ENCODE data around the gene CD27.
A peak's percentile ranks its signal among the peaks of the same experiment; 100 is the strongest.
"Not testable (repeated sequence)": the region's sequence is repeated elsewhere in the genome, so short reads cannot be mapped to it uniquely, and the experiment has no call there.

Gene CD27

GRCh38 chr12:6461401-6462233 lies 16.9 kb downstream of the CD27 start:
- no peak for DNase-seq (ENCODE audit: low read depth)

DNA sequence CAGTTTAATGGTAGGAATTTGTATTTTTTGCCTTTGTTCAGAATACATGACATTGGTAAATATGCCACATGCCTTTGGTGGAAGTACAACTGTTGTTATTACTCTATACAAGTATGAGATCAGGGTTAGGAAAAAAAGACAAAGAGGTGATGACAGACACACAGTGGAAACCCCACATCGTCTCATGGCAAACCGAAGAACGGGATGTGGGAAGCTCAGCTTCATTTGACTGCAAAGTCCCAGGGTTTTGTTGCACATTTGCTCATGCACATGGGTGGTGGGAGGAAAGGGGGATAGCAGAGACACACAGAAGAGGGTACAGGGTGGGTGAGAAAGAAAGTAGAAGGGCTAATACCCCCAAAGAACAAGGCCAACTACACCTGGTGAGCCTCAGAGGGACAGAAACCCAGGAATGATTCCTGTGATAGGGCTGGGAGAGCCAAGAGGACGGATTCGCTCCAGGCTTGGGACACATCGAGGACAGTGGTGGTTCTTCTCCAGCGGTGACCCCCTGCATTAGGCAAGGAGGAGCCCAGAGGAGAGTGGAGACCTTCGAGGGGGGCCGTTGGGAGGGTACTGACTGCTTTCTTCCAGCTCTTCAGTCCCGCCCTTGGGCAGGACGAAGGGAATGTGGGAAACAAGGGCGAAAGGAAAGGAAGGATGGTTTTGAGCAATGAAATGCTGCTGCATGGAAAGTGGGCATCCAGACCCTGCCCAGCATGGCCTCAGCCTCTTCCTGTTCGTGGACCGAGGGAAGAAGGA lies 17.7 kb downstream of the CD27 start:
- DNase-seq (ENCODE audit: low read depth): no peak

- no peak for DNase-seq (ENCODE audit: low read depth)
Measured at GRCh38 chr12:6463216-6463615, 18.5 kb downstream of the CD27 start.

- no peak for DNase-seq (ENCODE audit: low read depth)
Measured at GRCh38 chr12:6463858-6464257, 19.1 kb downstream of the CD27 start.

DNA sequence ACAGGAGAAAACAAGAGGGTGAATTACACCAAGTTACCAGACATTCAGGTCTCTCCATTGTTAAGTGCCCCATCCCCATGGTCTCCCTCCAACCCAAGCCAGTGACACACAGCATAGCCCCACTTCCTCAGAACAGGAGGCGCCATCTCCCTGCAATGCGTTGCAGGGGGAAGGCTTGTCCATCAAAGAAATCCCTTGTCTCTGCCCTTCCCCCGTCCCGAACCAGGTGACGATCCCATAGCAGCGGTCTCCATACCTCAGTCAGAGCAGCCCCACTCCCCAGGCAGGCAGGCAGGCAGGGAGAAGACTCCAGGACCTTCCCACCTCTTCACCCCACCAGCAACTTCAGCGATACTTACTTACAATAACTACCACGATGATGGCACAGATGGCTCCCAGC lies 19.8 kb downstream of the CD27 start:
- DNase-seq (ENCODE audit: low read depth): no peak

DNA sequence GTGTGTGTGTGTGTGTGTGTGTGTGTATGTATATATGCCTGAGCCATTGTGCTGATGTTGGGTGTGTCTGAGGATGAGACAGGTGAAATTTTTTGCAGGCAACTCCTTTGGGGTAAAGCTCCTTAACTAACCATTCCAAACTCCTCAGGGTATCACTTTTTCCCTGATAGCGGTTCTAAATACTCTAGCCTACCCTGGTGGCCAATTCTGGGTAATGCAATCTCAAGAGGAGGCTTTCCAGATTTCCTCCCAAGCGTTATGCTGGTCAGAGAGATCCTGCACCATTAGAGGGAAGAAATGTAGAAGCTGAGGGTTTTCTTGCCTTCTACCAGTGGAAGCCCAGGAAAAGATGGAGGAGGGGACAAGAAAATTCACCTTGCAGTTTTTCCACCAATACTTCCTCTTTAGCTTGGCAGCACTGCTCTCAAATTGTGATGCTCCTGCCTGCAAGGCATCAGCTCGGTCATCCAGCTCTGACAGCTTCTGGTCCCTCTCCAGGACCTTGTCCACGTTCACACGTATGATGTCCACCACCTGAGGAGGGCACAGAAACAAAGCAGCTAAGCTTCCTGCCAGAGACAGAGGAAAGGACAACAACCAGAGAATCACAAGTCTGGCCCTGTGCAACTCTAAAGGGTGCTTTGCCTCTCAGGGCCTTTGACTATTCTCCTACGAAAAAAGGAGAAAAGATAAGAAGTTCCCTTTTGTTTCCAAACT lies 20.9 kb downstream of the CD27 start:
- peak; percentile 63 for DNase-seq (ENCODE audit: low read depth)

DNA sequence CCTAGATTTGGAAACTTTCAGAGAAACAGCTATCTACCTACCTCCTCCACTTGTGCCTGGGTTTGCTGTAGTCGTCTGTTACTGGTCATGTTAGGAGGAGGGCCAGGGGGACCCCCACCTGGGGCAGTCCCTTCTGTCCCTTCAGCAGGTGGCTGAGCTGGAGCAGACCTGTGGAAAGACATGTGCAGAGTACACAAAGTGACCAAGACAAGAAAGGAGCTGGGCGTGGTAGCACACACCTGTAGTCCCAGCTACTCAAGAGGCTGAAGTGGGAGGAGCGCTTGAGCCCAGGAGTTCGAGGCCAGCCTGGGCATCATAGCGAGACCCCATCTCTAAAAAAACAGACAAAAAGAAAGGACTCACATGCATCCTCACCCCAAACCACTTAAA lies 21.4 kb downstream of the CD27 start:
- no peak for DNase-seq (ENCODE audit: low read depth)

DNA sequence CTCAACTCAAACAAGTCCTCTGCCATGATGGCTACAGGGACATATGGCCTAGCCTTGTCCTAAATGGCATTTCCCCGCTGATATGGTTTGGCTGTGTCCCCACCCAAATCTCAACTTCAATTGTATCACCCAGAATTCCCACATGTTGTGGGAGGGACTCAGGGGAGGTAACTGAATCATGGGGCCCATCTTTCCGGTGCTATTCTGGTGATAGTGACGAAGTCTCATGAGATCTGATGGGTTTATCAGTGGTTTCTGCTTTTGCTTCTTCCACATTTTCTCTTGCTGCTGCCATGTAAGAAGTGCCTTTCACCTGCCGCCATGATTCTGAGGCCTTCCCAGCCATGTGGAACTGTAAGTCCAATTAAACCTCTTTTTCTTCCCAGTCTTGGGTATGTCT lies 22.0 kb downstream of the CD27 start:
- not testable (repeated sequence) for DNase-seq (ENCODE audit: low read depth)

- not testable (repeated sequence) for DNase-seq (ENCODE audit: low read depth)
Measured at GRCh38 chr12:6467571-6468282, 23.0 kb downstream of the CD27 start.

- DNase-seq (ENCODE audit: low read depth): no peak
Measured at GRCh38 chr12:6468283-6468575, 23.5 kb downstream of the CD27 start.

- no peak for DNase-seq (ENCODE audit: low read depth)
Measured at GRCh38 chr12:6469092-6469491, 24.3 kb downstream of the CD27 start.

DNA sequence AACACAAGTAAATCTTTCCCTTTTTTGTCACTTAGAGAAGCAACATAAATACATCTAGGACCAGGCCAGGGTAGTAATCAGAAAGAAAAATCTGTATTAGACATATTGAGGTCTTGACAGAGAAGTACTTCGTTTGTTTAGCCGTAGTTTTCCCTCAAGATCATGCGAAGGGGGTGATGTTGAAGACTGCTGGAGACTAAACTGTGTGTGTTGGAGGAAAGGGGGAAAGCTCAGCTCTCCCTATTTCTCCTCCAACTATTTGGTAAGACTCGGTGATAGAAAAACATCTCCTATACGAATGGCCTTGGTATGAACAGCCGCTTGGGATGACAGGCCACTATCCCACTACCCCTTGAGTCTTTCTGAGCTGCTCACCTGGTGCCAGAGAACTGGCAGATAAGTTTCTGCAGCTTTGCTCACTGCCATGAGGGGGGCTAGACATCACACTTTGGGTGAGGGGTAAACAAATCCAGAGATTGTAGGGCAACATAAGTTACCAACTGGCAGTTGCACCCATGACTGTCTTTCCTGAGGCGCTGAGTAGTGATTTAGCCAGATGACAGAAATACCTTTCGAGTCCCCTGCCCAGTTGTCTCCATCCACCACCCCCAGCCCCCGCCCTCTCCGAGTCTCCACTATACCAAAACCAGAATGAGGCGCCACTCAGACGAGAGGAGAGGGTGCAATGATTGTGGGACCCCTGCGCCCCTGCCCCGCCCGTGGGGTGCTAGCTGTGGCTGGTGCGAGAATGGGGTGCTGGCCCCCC lies 25.0 kb downstream of the CD27 start:
- DNase-seq (ENCODE audit: low read depth): no peak

GRCh38 chr12:6470375-6471163 lies 25.8 kb downstream of the CD27 start, which contains the start of gene VAMP1:
Gene VAMP1 (minus strand): TSS chr12:6470677. CDS start chr12:6470531, 146 bp downstream.
- DNase-seq (ENCODE audit: low read depth): peak; percentile 97

DNA sequence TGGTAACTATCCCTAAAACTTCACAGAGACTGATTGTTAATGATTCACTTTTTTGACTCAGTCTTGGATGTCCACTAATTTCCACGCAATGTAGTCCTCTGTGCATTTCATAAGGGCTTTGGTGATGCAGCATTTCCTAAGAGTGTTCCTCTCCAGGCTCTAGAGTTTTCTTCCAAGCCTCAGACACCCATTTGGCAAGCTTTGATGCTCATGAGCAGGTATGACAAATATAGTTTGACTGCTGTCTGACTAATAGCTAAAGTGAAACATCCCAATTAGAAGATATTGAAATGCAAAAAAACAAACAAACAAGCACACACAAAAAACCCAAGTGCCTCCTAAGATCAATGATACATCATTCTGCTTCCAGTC lies 27.2 kb downstream of the CD27 start:
- peak; percentile 45 for DNase-seq (ENCODE audit: low read depth)

DNA sequence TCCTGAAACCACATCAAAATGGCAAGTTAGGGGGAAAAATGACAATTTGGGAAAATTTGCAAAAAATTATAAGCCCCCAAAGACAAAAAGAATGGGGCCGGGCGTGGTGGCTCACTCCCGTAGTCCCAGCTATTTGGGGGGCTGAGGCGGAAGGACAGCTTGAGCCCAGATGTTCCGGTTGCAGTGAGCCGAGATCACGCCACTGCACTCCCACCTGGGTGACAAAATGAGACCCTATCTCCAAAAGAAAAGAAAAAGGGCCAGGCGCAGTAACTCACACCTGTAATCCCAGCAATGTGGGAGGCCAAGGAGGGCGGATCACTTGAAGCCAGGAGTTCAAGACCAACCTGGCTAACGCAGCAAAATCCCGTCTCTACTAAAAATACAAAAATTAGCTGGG lies 27.7 kb downstream of the CD27 start:
- no peak for DNase-seq (ENCODE audit: low read depth)

- DNase-seq (ENCODE audit: low read depth): not testable (repeated sequence)
Measured at GRCh38 chr12:6475233-6475975, 30.6 kb downstream of the CD27 start.

DNA sequence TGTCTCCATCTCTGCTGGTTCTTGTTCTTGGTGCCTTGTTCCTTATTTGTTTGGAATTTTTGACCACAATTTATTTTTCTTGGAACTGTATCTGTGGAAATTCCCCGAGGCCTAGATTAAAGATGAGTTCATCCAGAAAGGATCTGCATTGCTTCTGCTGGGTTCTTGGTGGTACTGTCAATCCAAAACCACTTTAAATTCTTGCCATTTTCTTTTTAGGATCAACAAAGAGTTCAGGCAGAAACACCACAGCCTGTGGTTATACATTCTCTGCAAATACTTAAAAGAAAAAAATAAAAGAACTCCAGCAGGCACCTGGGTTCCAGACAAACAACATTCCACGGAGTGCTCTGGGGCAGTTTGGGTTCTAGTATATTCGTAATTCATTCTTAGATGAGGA lies 31.7 kb downstream of the CD27 start:
- peak; percentile 78 for DNase-seq (ENCODE audit: low read depth)

GRCh38 chr12:6477601-6478377 lies 33.0 kb downstream of the CD27 start:
- DNase-seq (ENCODE audit: low read depth): not testable (repeated sequence)

DNA sequence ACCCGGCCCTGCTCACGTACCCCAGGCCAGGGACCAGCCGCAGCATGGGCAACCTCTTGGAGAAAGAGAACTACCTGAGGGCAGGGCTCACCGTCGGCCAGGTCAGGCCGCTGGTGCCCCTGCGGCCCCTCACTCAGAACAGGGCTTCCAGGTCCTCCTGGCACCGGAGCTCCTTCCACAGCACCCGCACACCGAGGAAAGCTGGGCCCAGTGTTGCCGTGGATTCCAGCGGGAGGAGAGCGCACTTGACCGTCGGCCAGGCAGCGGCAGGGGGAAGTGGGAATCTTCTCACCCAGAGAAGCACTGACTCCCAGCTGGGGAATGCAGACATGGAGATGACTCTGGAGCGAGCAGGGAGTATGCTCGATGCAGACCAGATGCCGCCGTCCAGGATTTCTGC lies 33.7 kb downstream of the CD27 start:
- no peak for DNase-seq (ENCODE audit: low read depth)
